ENCODE results near the gene LAMC3. TPM values are rescaled to one million over a fixed set of nuclear protein-coding genes. Genes with fewer than 3 reads are reported as not detected.
A peak's percentile ranks its signal among the peaks of the same experiment; 100 is the strongest.

The LAMC3 gene
- polyA plus RNA-seq, 1 of the 3 experiments (the other 2 are of a cell fraction) = 0.07 TPM

- Histone ChIP-seq H3K27me3 (ENCODE audit: insufficient read depth) (peaks cover 4% of the 10 kb centered on the region; the same call in 1 of the 2 replicates), H3K79me2 (ENCODE audit: insufficient read depth) (no peaks in the 10 kb centered on the region), H3K27ac (ENCODE audit: low read depth in 2 of 2, low read length in 1 of 2) (no peak overlapping the region), H3K9me3 (no peaks in the 10 kb centered on the region), H2AFZ (ENCODE audit: low read depth) (no peak overlapping the region), H3K4me1 (ENCODE audit: control insufficient read depth in 1 of 2, insufficient read depth in 2 of 2, low read depth in 1 of 2, low read length in 1 of 2) (no peaks in the 10 kb centered on the region), H3F3A (replicated peaks; ENCODE audit: insufficient read depth) (no peaks in the 10 kb centered on the region), H3K9me2 (no peaks in the 10 kb centered on the region), H3K4me3 (ENCODE audit: low read depth in 2 of 2, low read length in 1 of 2) (no peak overlapping the region), H3K9ac (no peak overlapping the region), H4K20me1 (ENCODE audit: insufficient read depth) (no peaks in the 10 kb centered on the region), H3K4me2 (no peak overlapping the region), H3K36me3 (replicated peaks in 1 of 2; ENCODE audit: control insufficient read depth in 1 of 2, insufficient read depth in 2 of 2, low read length in 1 of 2) (no peaks in the 10 kb centered on the region)
- ChIA-PET CTCF (interaction anchor here (1.5 to 8.0 kb wide), 2 partner anchors 19 to 29 kb away, joined by 10 to 47 read pairs; no protein-coding TSS in a partner anchor), POLR2A (no interaction called here)
- 88% methylated on average over 21 of the region's 21 CpGs for WGBS (ENCODE audit: low lambda C conversion rate)
- DNase-seq = no peak
- no peak for TF ChIP-seq SMC3 (IDR thresholded peaks at IDR 0.05; ENCODE audit: low read depth, low read length)
- TF ChIP-seq USF2 (IDR thresholded peaks at IDR 0.05; ENCODE audit: borderline replicate concordance, low read depth, low read length) = no peak
- no peak for TF ChIP-seq MAX (IDR thresholded peaks at IDR 0.05; ENCODE audit: low read depth)
- TF ChIP-seq MXI1 (IDR thresholded peaks at IDR 0.05; ENCODE audit: low read depth, low read length) = no peak
- no peak for TF ChIP-seq TCF12 (IDR thresholded peaks at IDR 0.05)
- no peak for TF ChIP-seq PBX3 (IDR thresholded peaks at IDR 0.05)
- no peak for TF ChIP-seq YY1 (IDR thresholded peaks at IDR 0.05; ENCODE audit: low read depth)
- TF ChIP-seq CHD2 (IDR thresholded peaks at IDR 0.05; ENCODE audit: low read length, partially characterized antibody) = no peak
- TF ChIP-seq EP300 (IDR thresholded peaks at IDR 0.05; ENCODE audit: borderline replicate concordance in 1 of 2, low read depth in 1 of 2, low read length in 1 of 2) = no peak
- TF ChIP-seq IRF3 (IDR thresholded peaks at IDR 0.05; ENCODE audit: low read depth, low read length) = no peak
- TF ChIP-seq MEF2A (IDR thresholded peaks at IDR 0.05; ENCODE audit: borderline replicate concordance, low read depth) = no peak
- TF ChIP-seq FOSL2 (IDR thresholded peaks at IDR 0.05; ENCODE audit: borderline replicate concordance, low read depth) = no peak
- no peak for TF ChIP-seq FOXJ3 (CRISPR knock-in tag; IDR thresholded peaks at IDR 0.05)
- TF ChIP-seq FOXM1 (IDR thresholded peaks at IDR 0.05; ENCODE audit: low read depth) = no peak
- no peak for TF ChIP-seq POLR2AphosphoS5 (IDR thresholded peaks at IDR 0.05; ENCODE audit: low read depth, low read length)
These were observed 8.1 kb downstream of the LAMC3 start for GRCh38 chr9:131017067-131017466.

GRCh38 chr9:131018621-131019020 lies 9.6 kb downstream of the LAMC3 start:
- DNase-seq = no peak
- H3K27me3 ChIP-seq (ENCODE audit: insufficient read depth) = peaks cover 14% of the 10 kb centered on the region; the same call in 1 of the 2 replicates
- WGBS (ENCODE audit: low lambda C conversion rate) = 65% methylated on average over 6 of the region's 6 CpGs
- H3F3A ChIP-seq (replicated peaks; ENCODE audit: insufficient read depth) = no peaks in the 10 kb centered on the region
- H4K20me1 ChIP-seq (ENCODE audit: insufficient read depth) = no peaks in the 10 kb centered on the region
- no peak overlapping the region for H3K4me3 ChIP-seq (ENCODE audit: low read depth in 2 of 2, low read length in 1 of 2)
- ChIA-PET CTCF (interaction anchor here (0.9 to 8.0 kb wide), 7 partner anchors 16 to 35 kb away, joined by 3 to 47 read pairs (median 3); no protein-coding TSS in a partner anchor), POLR2A (no interaction called here)
- H3K4me2 ChIP-seq = no peak overlapping the region
- no peak overlapping the region for H3K27ac ChIP-seq (ENCODE audit: low read depth in 2 of 2, low read length in 1 of 2)
- H3K36me3 ChIP-seq (replicated peaks in 1 of 2; ENCODE audit: control insufficient read depth in 1 of 2, insufficient read depth in 2 of 2, low read length in 1 of 2) = no peaks in the 10 kb centered on the region
- H3K79me2 ChIP-seq (ENCODE audit: insufficient read depth) = no peaks in the 10 kb centered on the region
- no peak overlapping the region for H2AFZ ChIP-seq (ENCODE audit: low read depth)
- no peaks in the 10 kb centered on the region for H3K9me3 ChIP-seq
- no peaks in the 10 kb centered on the region for H3K4me1 ChIP-seq (ENCODE audit: control insufficient read depth in 1 of 2, insufficient read depth in 2 of 2, low read depth in 1 of 2, low read length in 1 of 2)
- H3K9me2 ChIP-seq = no peaks in the 10 kb centered on the region
- TF ChIP-seq MXI1 (IDR thresholded peaks at IDR 0.05; ENCODE audit: low read depth, low read length) = no peak
- TF ChIP-seq USF1 (IDR thresholded peaks at IDR 0.05; ENCODE audit: borderline replicate concordance, low read depth) = no peak
- TF ChIP-seq FOXJ3 (CRISPR knock-in tag; IDR thresholded peaks at IDR 0.05) = no peak
- TF ChIP-seq ELF1 (IDR thresholded peaks at IDR 0.05) = no peak
- TF ChIP-seq GATA2 (CRISPR knock-in tag; IDR thresholded peaks at IDR 0.05) = no peak
- TF ChIP-seq CTCF (IDR thresholded peaks at IDR 0.05) = peak; percentile 25; the same call in 1 of the 2 replicates
- no peak overlapping the region for H3K9ac ChIP-seq

All from SK-N-SH (cell line).